Stimulated activated naive CD8-positive, alpha-beta T cell treated with anti-CD3 and anti-CD28 coated beads, Interleukin-15, amount 100 ng/mL, for 72 hours (primary cell): ENCODE results near the gene KCTD1.

Source experiments
- ATAC-seq: fragments of 150-1000 bp; cut with Tn5 transposase; 2 replicates; pipeline ENCODE4 v1.10.0; 2021; ENCODE audit warnings: mild to moderate bottlenecking, moderate library complexity
- DNase-seq, 2 donors: peaks; one replicate each; pipeline ENCODE4 v3.0.0; 2021 to 2022
- H3K27ac Mint-ChIP-seq, 2 donors: one replicate each; pipeline ENCODE4 v1.8.0; 2022; ENCODE audit warnings: mild to moderate bottlenecking in 2 of 2, mixed read lengths in 2 of 2, moderate library complexity in 2 of 2
- H3K27me3 Mint-ChIP-seq: one replicate; pipeline ENCODE4 v1.8.0; 2022; ENCODE audit warnings: mixed read lengths
- H3K4me1 Mint-ChIP-seq: one replicate; pipeline ENCODE4 v1.8.0; 2022; ENCODE audit warnings: mild to moderate bottlenecking, mixed read lengths
- H3K4me3 Mint-ChIP-seq, 2 donors: one replicate each; pipeline ENCODE4 v1.8.0; 2022; ENCODE audit warnings: mild to moderate bottlenecking in 2 of 2, mixed read lengths in 2 of 2, moderate library complexity in 1 of 2
- H3K9me3 Mint-ChIP-seq, 2 donors: one replicate each; pipeline ENCODE4 v1.8.0; 2022; ENCODE audit warnings: mixed read lengths in 2 of 2

The KCTD1 gene

DNA sequence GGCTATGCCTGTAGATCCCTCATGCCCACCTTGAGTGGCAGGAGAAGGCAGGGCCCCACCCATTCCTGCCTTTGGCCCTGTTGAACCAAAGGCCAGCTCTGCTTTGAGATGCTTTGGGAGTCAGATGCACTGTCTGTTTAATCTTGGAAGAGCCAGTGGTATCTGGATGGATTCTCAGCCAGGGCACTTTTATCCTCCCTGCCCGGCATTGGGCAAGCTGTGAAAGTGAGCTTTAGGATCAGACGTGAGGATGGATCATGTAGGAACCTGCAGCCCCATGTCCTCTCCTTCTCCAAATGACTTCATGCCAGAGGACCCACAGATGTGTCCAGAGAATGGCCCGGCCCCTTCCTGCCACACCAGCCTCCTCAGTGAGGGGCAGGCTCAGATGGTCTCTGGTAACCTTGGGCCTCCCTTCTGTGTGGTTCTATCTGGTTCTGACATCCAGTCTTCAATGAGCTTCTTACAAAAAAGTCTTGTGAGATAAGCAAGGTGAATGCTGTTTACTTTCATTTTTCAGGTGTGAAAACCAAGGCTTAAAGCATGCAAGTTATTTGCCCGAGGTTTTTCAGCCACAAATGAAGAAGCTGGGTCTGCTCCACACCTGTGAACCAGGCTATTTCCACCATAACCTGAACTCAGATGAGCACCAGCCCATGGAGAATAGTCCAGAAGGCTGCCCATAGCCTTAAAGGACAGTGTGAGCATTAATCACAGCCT lies 123.8 kb downstream of the KCTD1 start:
- H3K27ac Mint-ChIP-seq = peak overlapping the region in 1 of 2 donors; percentile 55
- DNase-seq (no peak), ATAC-seq (no peak)
- no peaks in the 10 kb centered on the region for H3K9me3 Mint-ChIP-seq
- no peak overlapping the region for H3K4me3 Mint-ChIP-seq
- H3K27me3 Mint-ChIP-seq = no peaks in the 10 kb centered on the region
- H3K4me1 Mint-ChIP-seq = peaks cover 6% of the 10 kb centered on the region

DNA sequence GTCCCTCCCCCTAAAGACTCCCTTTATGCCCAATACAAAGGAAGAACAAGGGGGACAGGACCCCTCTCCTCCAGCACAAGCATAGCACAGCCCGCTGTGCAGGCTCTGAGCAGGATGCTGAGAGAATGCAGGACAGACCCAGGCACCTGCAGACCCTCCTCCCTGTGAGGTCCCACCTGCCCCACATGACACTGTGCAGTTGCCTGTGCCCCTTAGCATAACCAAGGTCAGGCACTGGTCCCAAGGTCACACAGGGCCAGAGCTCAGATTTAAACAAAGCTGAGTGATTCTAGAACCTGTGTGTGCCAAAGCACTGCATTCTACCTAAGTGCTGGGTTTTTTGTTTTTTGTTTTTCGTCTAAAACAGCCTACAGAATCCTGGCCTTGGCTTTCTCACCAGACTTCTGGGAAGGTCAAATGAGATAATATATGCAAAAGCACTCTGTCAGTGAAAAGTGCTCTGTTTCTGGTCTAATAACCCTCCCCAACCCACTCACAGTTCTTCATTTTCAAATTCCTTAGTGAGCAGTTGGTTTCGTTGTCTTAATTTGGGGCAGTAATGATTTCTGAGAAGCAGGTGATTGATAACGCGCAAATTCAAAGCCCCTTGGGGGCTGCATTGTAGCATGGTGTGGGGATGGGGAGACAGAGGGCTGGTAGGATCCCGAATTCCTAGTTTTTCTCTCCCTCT lies 125.7 kb downstream of the KCTD1 start:
- H3K27ac Mint-ChIP-seq = no peak overlapping the region
- ATAC-seq = no peak
- DNase-seq = no peak

DNA sequence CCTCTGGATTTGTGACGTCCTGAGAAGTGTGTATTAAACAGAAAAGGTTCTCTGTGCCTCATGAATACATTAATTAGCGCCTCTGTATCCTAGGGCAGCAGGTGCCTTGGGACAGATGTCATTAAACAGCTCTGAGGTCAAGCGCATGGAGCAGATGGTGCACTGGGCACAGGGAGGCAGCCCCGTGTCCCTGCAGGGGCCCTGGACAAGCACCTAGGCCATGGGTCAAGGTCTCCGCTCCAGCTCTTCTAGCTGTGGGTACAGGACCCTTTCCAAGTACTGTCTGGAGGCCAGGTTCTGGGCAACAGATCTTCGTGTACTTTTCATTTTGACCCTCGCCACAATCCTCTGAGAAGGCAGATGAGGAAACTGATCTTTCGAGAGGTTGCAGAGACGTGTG lies 126.4 kb downstream of the KCTD1 start:
- no peak for ATAC-seq
- H3K9me3 Mint-ChIP-seq = no peaks in the 10 kb centered on the region
- H3K4me3 Mint-ChIP-seq = no peak overlapping the region
- no peaks in the 10 kb centered on the region for H3K27me3 Mint-ChIP-seq
- H3K4me1 Mint-ChIP-seq = peaks cover 6% of the 10 kb centered on the region
- no peak overlapping the region for H3K27ac Mint-ChIP-seq
- DNase-seq = no peak

More for the DNA sequence above, 125.7 kb downstream of the KCTD1 start:
- no peaks in the 10 kb centered on the region for H3K27me3 Mint-ChIP-seq
- H3K4me1 Mint-ChIP-seq = peaks cover 6% of the 10 kb centered on the region
- no peak overlapping the region for H3K4me3 Mint-ChIP-seq
- no peaks in the 10 kb centered on the region for H3K9me3 Mint-ChIP-seq

DNA sequence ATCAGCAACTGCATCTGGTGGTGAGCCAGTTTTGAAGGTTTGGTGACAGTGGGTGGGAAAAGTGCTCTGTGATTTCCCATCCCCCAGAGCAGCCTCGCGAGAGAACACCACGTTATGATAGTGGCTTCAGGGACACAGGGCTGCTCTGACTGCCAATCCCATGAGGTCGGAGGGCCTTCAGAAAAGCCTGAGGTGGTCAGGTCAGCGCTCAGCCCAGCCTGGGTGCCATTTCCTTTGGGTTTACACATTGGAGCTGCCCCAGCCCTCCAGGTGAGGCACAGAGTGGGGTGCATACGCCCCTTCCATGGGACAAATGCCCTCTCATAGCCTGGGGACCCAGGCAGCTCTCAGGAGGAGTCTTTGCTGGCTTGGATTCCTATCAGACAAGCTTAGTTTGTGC lies 126.8 kb downstream of the KCTD1 start:
- peaks cover 6% of the 10 kb centered on the region for H3K4me1 Mint-ChIP-seq
- ATAC-seq = no peak
- no peak overlapping the region for H3K4me3 Mint-ChIP-seq
- H3K9me3 Mint-ChIP-seq = no peaks in the 10 kb centered on the region
- no peak overlapping the region for H3K27ac Mint-ChIP-seq
- H3K27me3 Mint-ChIP-seq = no peaks in the 10 kb centered on the region
- DNase-seq = no peak

DNA sequence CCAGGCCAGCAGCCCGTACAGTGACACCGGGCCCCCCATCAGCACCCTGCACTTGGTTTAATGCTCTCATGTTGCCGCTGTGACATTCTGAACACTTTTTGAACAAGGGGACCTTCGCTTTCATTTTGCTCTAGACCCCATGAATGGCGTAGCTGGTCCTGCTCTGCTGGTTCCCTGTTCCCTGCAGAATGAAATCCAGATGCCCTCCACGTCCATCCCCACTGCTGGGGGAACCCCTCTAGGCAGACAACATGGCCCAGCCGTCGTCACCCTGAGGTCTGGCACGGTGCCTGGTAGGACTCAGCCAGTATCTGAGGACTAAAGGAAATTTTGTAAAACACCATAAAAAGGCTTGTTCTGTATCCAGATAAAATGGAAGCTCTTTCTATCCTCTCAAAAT lies 128.6 kb downstream of the KCTD1 start:
- Mint-ChIP-seq H3K27ac (peak overlapping the region in 1 of 2 donors; percentile 21), H3K4me3 (no peak overlapping the region), H3K9me3 (no peaks in the 10 kb centered on the region), H3K4me1 (peaks cover 3% of the 10 kb centered on the region), H3K27me3 (no peaks in the 10 kb centered on the region)
- ATAC-seq (no peak), DNase-seq (no peak)

DNA sequence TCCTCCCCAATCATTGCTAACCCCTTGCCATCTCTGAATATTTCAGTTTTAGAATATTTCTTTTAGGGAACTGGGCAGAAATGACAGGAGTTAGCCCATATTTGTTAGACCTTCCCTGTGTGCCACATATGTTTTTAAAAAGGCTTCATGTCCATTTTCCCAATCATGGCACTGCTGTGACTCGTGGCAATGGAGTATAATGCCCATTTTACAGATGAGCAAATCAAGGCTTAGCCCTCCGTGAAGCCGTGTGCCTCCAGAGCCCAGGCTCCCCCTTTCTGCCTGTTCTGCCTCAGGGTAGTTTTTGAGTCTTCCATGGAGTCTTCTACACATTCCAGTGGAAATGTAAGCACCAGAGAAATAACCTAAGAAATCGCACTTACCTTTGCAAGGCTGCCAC lies 130.1 kb downstream of the KCTD1 start:
- H3K4me3 Mint-ChIP-seq = no peak overlapping the region
- H3K9me3 Mint-ChIP-seq = no peaks in the 10 kb centered on the region
- no peaks in the 10 kb centered on the region for H3K27me3 Mint-ChIP-seq

DNA sequence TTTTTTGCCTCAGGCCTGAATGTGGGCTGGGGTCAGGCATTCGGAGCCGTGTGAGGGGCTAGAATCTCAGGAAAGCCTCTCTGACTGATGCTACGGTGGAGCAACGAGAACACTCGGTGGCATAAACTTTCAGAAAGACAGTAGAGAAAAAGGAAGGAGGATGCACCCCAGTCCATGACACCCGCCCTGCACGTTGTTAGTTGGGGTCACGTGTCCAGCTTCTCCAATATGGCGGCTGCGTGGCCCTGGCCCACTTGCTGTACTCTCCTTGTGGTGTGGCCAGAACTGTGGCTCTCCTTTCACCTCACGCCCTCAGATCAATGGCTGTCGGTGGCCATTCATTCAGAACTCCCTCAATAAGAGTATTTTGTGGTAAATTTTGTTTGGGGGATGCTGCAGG lies 131.2 kb downstream of the KCTD1 start:
- no peak overlapping the region for H3K27ac Mint-ChIP-seq
- H3K27me3 Mint-ChIP-seq = no peaks in the 10 kb centered on the region
- no peaks in the 10 kb centered on the region for H3K4me1 Mint-ChIP-seq
- no peaks in the 10 kb centered on the region for H3K9me3 Mint-ChIP-seq
- no peak for DNase-seq
- no peak overlapping the region for H3K4me3 Mint-ChIP-seq
- ATAC-seq = no peak

More for the DNA sequence above, 130.1 kb downstream of the KCTD1 start:
- DNase-seq (no peak), ATAC-seq (no peak)
- H3K27ac Mint-ChIP-seq = no peak overlapping the region
- no peaks in the 10 kb centered on the region for H3K4me1 Mint-ChIP-seq

DNA sequence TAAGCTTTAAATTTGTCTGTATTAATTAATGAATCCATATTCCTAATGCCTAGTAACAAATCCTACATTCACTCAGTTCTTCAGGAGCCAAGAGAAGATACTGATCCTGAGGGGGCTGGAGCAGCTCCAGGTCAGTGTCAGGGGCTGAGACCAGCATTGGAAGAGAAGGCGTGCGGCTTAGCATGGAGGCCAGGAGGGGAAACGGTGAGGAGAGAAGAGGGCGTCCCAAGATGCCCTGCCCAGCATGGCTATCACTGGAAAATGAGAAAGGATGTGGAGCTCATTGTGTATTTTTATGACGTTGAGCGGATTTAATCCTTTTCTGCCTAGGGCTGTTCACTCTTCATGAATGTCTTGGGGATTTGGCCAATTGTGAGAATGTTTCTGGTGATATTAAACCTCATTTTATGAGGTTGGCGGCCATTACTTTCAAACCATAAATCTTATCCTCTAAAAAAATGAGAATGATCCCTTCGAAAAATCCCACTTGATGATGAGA lies 131.7 kb downstream of the KCTD1 start:
- H3K4me1 Mint-ChIP-seq = no peaks in the 10 kb centered on the region
- no peak overlapping the region for H3K4me3 Mint-ChIP-seq
- no peaks in the 10 kb centered on the region for H3K27me3 Mint-ChIP-seq
- no peak for ATAC-seq
- no peak overlapping the region for H3K27ac Mint-ChIP-seq
- H3K9me3 Mint-ChIP-seq = no peaks in the 10 kb centered on the region
- DNase-seq = no peak

DNA sequence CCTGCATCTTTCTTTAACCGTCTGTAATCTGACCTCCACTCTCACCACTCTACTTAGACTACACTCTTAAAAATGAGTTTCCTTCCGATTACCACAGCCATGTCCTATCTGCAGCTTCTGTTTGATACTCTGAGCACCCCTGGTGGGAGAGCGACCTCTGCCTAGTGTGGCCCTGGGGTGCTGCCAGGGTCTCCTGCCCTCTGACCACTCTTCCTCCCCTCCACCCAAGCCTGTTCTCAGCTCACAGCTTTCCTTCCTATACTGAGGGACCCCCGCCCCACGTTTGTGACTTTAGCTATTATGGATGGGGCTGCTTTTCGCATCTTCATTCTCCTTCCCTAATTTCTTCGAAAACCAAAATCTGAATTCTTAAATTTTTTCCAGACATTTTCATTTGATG lies 132.7 kb downstream of the KCTD1 start:
- H3K4me3 Mint-ChIP-seq = no peak overlapping the region
- no peaks in the 10 kb centered on the region for H3K4me1 Mint-ChIP-seq
- no peak overlapping the region for H3K27ac Mint-ChIP-seq
- no peaks in the 10 kb centered on the region for H3K9me3 Mint-ChIP-seq
- DNase-seq (no peak), ATAC-seq (no peak)
- no peaks in the 10 kb centered on the region for H3K27me3 Mint-ChIP-seq

DNA sequence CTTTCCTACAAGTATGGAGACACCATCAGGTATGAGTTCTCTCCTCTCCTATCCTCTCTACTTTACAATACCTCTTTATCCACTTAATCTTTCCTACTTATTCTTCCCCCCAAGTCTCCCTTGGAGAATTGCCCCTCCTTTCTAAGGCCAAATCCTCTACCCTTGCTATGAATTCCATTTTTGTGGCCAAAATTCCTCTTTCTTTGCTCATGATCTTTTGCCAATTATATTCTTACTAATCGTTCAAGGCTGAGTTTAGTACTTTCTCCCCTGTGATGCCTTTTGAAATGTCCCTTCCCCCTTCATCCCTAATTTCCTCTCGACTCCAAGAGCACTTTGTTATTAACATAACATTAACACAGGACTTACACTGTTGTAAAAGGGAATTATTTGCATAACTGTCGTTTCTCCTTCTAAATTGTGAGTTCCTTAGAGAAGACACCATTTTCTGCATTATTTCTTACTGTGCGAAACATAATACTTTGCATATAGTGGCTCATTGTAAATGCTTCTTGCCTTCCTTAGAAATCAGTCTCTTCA lies 133.4 kb downstream of the KCTD1 start:
- no peaks in the 10 kb centered on the region for H3K4me1 Mint-ChIP-seq
- H3K27ac Mint-ChIP-seq = no peak overlapping the region
- DNase-seq = no peak
- H3K4me3 Mint-ChIP-seq = no peak overlapping the region
- H3K9me3 Mint-ChIP-seq = no peaks in the 10 kb centered on the region
- H3K27me3 Mint-ChIP-seq = no peaks in the 10 kb centered on the region
- no peak for ATAC-seq

DNA sequence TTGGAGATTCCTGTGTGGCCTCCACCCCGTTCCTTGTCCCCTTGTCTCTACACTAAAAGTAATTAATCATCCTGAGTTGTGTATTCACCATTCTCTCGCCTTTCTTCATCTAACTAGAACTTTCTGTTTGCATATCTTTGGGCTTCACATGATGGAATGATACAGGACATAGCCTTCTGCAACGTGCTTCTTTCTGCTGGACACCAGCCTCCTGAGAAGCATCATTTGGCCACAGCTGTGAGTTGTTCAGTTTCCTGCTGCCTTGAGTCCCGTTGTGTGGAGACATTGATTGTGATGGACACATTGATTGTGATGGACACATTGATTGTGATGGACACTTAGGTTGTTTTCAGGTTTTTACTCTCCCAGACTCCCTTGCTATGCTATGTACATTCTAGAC lies 139.3 kb downstream of the KCTD1 start:
- Mint-ChIP-seq H3K4me3 (no peak overlapping the region), H3K27ac (no peak overlapping the region), H3K4me1 (no peaks in the 10 kb centered on the region), H3K27me3 (no peaks in the 10 kb centered on the region), H3K9me3 (no peaks in the 10 kb centered on the region)
- DNase-seq (no peak), ATAC-seq (no peak)

DNA sequence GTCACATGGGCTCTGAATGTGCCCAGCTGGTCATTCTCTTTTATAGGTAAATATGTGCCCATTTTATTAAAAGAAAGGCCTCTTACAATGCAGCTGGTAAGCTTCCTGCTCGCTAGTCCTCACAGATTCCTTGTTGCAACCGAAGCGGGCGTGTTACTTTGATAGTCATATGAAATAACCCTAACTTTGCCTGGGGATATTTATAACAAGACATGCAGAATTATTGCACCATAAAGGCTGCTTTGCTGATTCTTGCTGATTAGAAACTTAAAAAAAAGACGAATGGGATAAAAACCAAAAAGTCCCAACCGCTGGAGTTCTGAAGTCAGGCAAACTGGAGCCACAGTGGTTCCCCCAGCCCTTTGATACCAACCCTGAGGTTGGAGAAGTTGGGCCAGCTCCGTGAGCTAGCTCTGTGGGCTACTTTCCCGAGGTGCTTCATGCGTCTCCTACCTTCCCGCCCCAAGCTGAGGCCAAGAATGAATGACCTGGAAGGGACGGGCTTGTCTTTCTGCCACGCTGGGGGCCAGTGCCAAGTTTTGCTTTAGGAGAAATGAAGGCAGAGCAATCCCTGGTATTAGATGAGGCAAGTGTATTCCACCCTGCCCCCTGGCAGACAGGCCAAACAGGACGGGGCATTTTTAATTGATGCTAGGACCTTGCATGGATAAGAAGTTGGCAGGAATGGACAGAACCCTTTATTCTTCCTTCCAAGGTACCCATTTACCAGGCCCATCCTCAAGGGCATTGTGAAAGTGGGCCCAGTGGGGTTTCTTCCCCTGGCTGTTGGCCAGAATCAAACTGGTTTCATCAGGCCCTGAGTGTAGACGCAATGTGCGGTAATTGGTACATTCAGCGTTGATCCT lies 140.4 kb downstream of the KCTD1 start:
- DNase-seq (no peak), ATAC-seq (no peak)
- H3K4me3 Mint-ChIP-seq = no peak overlapping the region
- no peaks in the 10 kb centered on the region for H3K27me3 Mint-ChIP-seq
- H3K27ac Mint-ChIP-seq = no peak overlapping the region
- H3K4me1 Mint-ChIP-seq = no peaks in the 10 kb centered on the region
- no peaks in the 10 kb centered on the region for H3K9me3 Mint-ChIP-seq

DNA sequence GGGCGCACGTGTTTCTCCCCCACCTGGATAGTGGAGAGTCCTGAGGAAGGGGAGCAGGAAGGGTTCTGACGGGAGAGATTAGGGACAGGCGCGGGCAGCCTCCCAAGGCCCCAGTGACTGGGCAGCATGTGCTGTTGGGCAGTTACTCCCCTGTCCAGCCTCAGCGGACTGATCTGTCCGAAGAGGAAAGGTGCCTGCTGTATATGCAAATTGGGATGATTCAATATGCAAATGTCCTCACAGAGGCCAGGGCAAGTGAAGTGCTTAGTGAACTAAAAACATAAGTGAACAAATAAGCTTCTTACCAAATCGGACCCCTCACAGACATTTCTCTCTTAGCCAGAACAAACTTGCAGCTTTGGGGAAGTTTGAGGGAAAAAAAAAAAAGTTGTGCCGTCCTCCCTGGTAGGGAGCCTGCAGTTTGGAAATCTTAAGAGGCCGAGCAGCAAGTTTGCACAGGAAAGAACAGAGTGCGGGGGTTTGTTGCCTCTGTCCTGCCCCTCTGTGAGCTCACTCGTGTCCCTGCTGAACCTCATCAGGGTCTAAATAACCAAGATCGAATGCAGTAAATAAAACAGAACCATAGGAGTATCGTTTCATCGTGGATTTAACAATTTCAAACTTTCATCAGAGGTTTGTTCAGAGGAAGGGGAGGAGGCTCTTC lies 141.4 kb downstream of the KCTD1 start:
- no peak for DNase-seq
- Mint-ChIP-seq H3K9me3 (no peaks in the 10 kb centered on the region), H3K27ac (no peak overlapping the region), H3K4me3 (no peak overlapping the region), H3K4me1 (no peaks in the 10 kb centered on the region), H3K27me3 (no peaks in the 10 kb centered on the region)
- no peak for ATAC-seq

DNA sequence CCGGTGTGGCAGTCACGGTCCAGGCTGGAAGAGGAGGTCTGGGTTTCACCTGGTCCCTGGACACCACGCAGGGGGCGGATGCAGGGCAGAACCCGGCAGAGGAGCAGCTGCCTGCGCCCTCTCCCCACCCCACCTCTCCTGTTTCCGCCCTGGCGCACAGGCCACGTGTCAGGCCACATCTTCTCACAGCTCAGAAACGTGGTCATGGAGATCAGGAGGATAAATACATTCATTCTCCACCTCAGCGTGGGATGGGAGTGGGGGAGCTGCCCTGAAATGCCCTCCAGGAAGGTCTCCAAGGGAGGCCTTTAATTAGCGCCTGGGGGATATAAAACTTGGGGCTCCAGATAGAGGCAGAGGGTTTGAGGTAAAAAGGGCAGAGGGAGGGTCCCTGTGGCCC lies 142.0 kb downstream of the KCTD1 start:
- ATAC-seq (peak; percentile 16), DNase-seq (no peak)
- Mint-ChIP-seq H3K27ac (no peak overlapping the region), H3K9me3 (no peaks in the 10 kb centered on the region), H3K4me1 (no peaks in the 10 kb centered on the region), H3K4me3 (no peak overlapping the region), H3K27me3 (no peaks in the 10 kb centered on the region)

DNA sequence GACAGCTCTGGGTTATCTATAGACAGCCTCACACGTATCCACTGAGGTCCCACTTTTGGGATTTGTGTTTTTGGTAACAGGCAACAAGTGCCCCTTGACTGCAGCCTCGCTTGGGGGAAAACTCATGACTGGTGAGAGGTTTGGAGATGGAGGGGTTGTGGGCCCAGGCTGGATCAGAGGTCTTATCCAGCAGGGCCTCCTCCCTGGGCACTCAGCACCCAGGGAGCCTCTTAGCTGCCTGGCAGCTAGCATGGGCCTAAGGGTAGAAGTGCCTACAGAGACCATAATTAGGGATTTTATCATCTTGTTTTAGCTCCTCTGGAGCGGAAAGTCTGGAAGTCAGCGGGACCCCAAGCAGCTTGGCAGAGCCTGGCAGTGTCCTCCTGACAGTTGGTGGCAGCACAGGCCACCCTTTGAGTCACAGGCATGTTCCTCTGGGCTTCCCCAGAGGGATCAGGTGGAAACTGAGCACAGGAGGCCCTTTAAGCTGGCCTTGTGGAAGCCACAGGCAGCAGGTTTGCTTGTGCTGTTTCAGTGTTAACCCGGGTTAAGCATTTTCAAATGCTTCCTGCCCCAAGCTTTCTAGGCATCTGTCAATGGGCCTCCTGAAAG lies 143.1 kb downstream of the KCTD1 start:
- Mint-ChIP-seq H3K27ac (no peak overlapping the region), H3K27me3 (no peaks in the 10 kb centered on the region), H3K4me1 (no peaks in the 10 kb centered on the region), H3K4me3 (no peak overlapping the region), H3K9me3 (no peaks in the 10 kb centered on the region)
- no peak for DNase-seq
- ATAC-seq = peak; percentile 58
